ENCODE data around the gene SYK. TPM values are rescaled to one million over a fixed set of nuclear protein-coding genes. Genes with fewer than 3 reads are reported as not detected.
"Not testable (repeated sequence)": the region's sequence is repeated elsewhere in the genome, so short reads cannot be mapped to it uniquely, and the experiment has no call there.

The SYK gene
- total and polyA plus RNA-seq, 4 donors = 2.1 to 31.5 (median 13.3) TPM

DNA sequence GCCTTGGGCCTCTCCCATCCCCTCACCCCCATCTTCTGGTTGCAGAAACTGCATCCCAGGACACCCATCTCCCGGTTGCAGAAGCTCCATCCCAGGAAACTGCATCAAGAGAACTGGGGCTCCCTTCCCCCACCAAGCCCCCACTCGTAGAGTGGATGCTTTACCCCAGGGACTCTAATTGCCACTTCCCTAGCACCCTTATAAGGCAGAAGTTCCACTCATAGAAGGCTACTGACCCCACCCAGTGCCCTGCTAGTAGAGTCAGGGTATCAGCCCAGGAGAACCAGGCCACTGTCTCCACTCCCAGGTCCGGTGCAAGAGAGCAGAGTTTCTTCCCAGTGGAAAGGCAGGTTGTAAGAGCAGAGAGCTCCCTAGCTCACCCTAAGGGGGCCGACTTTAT is 12.2 kb upstream of the SYK start:
- Histone ChIP-seq H3K27me3 (ENCODE audit: control insufficient read depth in 1 of 2, insufficient read depth in 2 of 2, low read length in 1 of 2) (no peaks in the 10 kb centered on the region), H3K27ac (ENCODE audit: low read depth in 1 of 2, low read length in 2 of 2) (no peak overlapping the region), H3K36me3 (ENCODE audit: control insufficient read depth in 1 of 2, insufficient read depth in 2 of 2, low read length in 1 of 2) (no peaks in the 10 kb centered on the region), H3K9me3 (ENCODE audit: control insufficient read depth, low read length) (peaks cover 2% of the 10 kb centered on the region), H3K4me3 (ENCODE audit: low read length in 2 of 2) (no peak overlapping the region), H3K4me1 (ENCODE audit: control insufficient read depth in 1 of 2, insufficient read depth in 2 of 2, low read length in 2 of 2) (no peaks in the 10 kb centered on the region)
- ATAC-seq (ENCODE audit: low FRiP score) = no peak
- WGBS, 2 donors = 76 to 87% methylated on average over 4 of the region's 4 CpGs
- no peak for DNase-seq
- intact Hi-C loops (cut with DNase I) = no loop called here

DNA sequence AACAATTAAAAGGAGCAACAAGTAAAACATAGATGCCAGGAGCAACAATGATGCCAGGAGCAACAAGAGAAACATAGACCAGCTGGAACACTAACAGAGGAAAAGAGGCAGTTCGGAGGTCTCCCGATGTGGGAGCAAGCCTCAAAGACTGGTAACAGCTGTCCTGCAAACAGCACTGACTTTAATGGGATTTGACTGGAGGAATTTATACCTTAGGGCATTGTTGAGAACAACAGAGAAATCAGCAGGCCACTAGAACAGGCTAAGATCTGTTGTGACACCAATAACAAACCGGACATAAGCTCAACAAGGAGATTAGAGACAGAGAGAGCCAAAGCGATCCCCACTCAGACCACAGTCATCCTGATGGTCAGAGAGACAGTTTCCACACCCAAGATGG is 11.8 kb upstream of the SYK start:
- 62 to 71% methylated on average over 4 of the region's 4 CpGs for WGBS, 2 donors
- peaks cover 2% of the 10 kb centered on the region for H3K9me3 ChIP-seq (ENCODE audit: control insufficient read depth, low read length)
- no peak overlapping the region for H3K27ac ChIP-seq (ENCODE audit: low read depth in 1 of 2, low read length in 2 of 2)
- H3K4me3 ChIP-seq (ENCODE audit: low read length in 2 of 2) = no peak overlapping the region
- intact Hi-C loops (cut with DNase I) = no loop called here
- H3K27me3 ChIP-seq (ENCODE audit: control insufficient read depth in 1 of 2, insufficient read depth in 2 of 2, low read length in 1 of 2) = no peaks in the 10 kb centered on the region
- ATAC-seq (ENCODE audit: low FRiP score) = no peak
- no peak for DNase-seq
- H3K4me1 ChIP-seq (ENCODE audit: control insufficient read depth in 1 of 2, insufficient read depth in 2 of 2, low read length in 2 of 2) = no peaks in the 10 kb centered on the region
- no peaks in the 10 kb centered on the region for H3K36me3 ChIP-seq (ENCODE audit: control insufficient read depth in 1 of 2, insufficient read depth in 2 of 2, low read length in 1 of 2)

DNA sequence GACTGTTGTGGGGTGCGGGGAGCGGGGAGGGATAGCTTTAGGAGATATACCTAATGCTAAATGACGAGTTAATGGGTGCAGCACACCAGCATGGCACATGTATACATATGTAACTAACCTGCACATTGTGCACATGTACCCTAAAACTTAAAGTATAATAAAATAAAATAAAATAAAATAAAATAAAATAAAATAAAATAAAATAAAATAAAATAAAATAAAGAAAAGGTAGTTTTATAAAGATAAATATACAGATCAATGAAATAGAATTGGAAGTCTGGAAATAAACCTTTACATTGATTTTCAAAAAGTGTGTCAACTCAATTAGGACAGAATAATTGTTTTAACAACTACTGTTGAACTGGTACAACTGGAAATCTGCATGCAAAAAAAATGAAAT is 8.6 kb upstream of the SYK start:
- intact Hi-C loops (cut with DNase I); H3K9me3 ChIP-seq (ENCODE audit: control insufficient read depth, low read length); H3K27me3 ChIP-seq (ENCODE audit: control insufficient read depth in 1 of 2, insufficient read depth in 2 of 2, low read length in 1 of 2); H3K27ac ChIP-seq (ENCODE audit: low read depth in 1 of 2, low read length in 2 of 2); H3K4me3 ChIP-seq (ENCODE audit: low read length in 2 of 2); H3K4me1 ChIP-seq (ENCODE audit: control insufficient read depth in 1 of 2, insufficient read depth in 2 of 2, low read length in 2 of 2); DNase-seq; H3K36me3 ChIP-seq (ENCODE audit: control insufficient read depth in 1 of 2, insufficient read depth in 2 of 2, low read length in 1 of 2); ATAC-seq (ENCODE audit: low FRiP score): not testable (repeated sequence)
- WGBS, 2 donors = 93% methylated on average over 2 of the region's 3 CpGs; no CpG with 5 or more reads in 1 of the 2 donors

DNA sequence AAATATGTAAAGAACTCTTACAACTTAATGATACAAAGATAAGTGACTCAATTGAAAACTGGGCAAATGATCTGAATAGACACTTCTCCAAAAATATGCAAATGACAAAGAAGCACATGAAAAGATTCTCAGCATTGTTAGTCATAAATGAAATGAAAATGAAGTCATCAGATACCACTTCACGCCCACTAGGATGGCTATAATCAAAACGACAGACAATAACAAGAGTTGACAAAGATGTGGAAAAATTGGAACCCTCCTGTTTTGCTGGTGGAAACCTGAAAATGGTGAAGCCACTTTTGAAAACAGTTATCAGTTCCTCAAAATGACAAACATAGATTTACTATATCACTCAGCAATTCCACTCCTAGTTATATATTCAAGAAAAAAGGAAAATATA is 7.9 kb upstream of the SYK start:
- no peak for DNase-seq
- Histone ChIP-seq H3K27ac (ENCODE audit: low read depth in 1 of 2, low read length in 2 of 2) (no peak overlapping the region), H3K36me3 (ENCODE audit: control insufficient read depth in 1 of 2, insufficient read depth in 2 of 2, low read length in 1 of 2) (no peaks in the 10 kb centered on the region), H3K27me3 (ENCODE audit: control insufficient read depth in 1 of 2, insufficient read depth in 2 of 2, low read length in 1 of 2) (peaks cover 0 to 2% of the 10 kb centered on the region in 2 donors), H3K4me3 (ENCODE audit: low read length in 2 of 2) (no peak overlapping the region), H3K4me1 (ENCODE audit: control insufficient read depth in 1 of 2, insufficient read depth in 2 of 2, low read length in 2 of 2) (no peaks in the 10 kb centered on the region), H3K9me3 (ENCODE audit: control insufficient read depth, low read length) (peaks cover 3% of the 10 kb centered on the region)
- intact Hi-C loops (cut with DNase I) = no loop called here
- 87 to 88% methylated on average over 2 of the region's 2 CpGs for WGBS, 2 donors
- no peak for ATAC-seq (ENCODE audit: low FRiP score)

DNA sequence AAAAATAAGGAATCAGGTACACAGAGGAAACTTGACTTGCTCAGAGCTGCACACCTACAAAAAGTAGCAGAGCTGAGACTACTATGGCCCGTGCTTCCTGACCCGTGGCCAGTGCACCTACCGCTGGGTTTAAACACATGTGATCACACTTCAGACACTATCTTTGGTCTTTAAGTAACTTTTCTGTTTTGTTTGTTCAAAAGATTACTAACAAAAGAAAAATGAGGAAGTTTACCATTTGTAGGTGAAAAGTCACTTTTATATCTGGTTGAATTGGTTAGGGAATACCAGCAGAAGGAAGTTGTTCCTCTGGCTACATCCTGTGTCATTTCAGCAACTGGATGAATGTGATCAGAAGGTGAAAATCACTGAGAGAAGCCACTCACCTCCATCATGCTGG is 6.5 kb upstream of the SYK start:
- H3K36me3 ChIP-seq (ENCODE audit: control insufficient read depth in 1 of 2, insufficient read depth in 2 of 2, low read length in 1 of 2) = no peaks in the 10 kb centered on the region
- WGBS, 2 donors = 81 to 87% methylated on average over 3 of the region's 3 CpGs
- no peak for ATAC-seq (ENCODE audit: low FRiP score)
- no peak overlapping the region for H3K27ac ChIP-seq (ENCODE audit: low read depth in 1 of 2, low read length in 2 of 2)
- no peak for DNase-seq
- H3K4me1 ChIP-seq (ENCODE audit: control insufficient read depth in 1 of 2, insufficient read depth in 2 of 2, low read length in 2 of 2) = no peaks in the 10 kb centered on the region
- H3K4me3 ChIP-seq (ENCODE audit: low read length in 2 of 2) = no peak overlapping the region
- intact Hi-C loops (cut with DNase I) = no loop called here
- peaks cover 2% of the 10 kb centered on the region for H3K9me3 ChIP-seq (ENCODE audit: control insufficient read depth, low read length)
- H3K27me3 ChIP-seq (ENCODE audit: control insufficient read depth in 1 of 2, insufficient read depth in 2 of 2, low read length in 1 of 2) = peaks cover 0 to 2% of the 10 kb centered on the region in 2 donors

DNA sequence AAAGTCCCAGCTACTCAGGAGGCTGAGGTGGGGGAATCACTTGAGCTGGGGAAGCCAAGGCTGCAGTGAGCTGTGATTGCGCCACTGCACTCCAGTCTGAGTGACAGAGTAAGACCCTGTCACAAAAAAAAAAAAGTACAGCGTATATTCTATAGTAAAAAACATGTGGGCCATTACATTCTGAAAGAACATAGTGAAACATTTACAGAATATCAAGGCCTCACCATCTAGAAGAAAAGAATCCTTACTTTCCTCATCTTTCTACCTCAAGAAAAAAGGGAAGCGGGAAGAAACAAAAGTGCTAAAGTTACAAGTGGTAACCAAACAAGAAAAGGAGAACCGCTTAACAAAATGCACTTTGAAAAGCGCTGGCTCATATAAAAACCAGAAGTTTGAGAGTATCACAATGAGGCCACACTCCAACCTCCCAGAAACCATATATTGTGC is 5.7 kb upstream of the SYK start:
- H3K36me3 ChIP-seq (ENCODE audit: control insufficient read depth in 1 of 2, insufficient read depth in 2 of 2, low read length in 1 of 2) = no peaks in the 10 kb centered on the region
- 86 to 93% methylated on average over 5 of the region's 5 CpGs for WGBS, 2 donors
- no peak for ATAC-seq (ENCODE audit: low FRiP score)
- no peak overlapping the region for H3K27ac ChIP-seq (ENCODE audit: low read depth in 1 of 2, low read length in 2 of 2)
- intact Hi-C loops (cut with DNase I) = no loop called here
- DNase-seq = no peak
- H3K4me3 ChIP-seq (ENCODE audit: low read length in 2 of 2) = no peak overlapping the region
- peaks cover 0 to 2% of the 10 kb centered on the region in 2 donors for H3K27me3 ChIP-seq (ENCODE audit: control insufficient read depth in 1 of 2, insufficient read depth in 2 of 2, low read length in 1 of 2)
- peaks cover 1% of the 10 kb centered on the region for H3K9me3 ChIP-seq (ENCODE audit: control insufficient read depth, low read length)
- no peaks in the 10 kb centered on the region for H3K4me1 ChIP-seq (ENCODE audit: control insufficient read depth in 1 of 2, insufficient read depth in 2 of 2, low read length in 2 of 2)

DNA sequence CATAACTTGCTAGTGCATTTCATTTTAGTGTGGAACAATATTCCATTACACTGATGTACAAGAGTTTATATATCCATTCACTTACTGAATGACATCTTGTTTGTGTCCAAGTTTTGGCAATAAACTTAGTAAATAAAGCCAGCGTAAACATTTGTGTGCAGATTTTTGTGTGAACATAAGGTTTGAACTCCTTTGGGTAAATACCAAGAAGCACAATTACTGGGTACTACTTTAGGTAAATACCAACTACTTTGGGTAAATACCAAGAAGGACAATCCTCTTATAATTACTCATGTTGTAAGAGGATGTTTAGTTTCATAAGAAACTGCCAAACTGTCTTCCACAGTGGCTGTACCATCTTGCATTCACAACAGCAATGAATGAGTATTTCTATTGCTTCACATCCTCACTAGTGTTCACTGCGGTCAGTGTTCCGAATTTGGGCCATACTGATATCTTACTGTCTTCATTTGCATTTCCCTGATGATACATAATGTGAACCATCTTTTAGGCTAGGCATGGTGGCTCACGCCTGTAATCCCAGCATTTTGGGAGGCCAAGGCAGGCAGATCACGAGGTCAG is 2.3 kb upstream of the SYK start:
- Histone ChIP-seq H3K27ac (ENCODE audit: low read depth in 1 of 2, low read length in 2 of 2) (no peak overlapping the region), H3K4me3 (ENCODE audit: low read length in 2 of 2) (no peak overlapping the region), H3K4me1 (ENCODE audit: control insufficient read depth in 1 of 2, insufficient read depth in 2 of 2, low read length in 2 of 2) (no peaks in the 10 kb centered on the region), H3K9me3 (ENCODE audit: control insufficient read depth, low read length) (peaks cover 1% of the 10 kb centered on the region), H3K27me3 (ENCODE audit: control insufficient read depth in 1 of 2, insufficient read depth in 2 of 2, low read length in 1 of 2) (peaks cover 0 to 2% of the 10 kb centered on the region in 2 donors), H3K36me3 (ENCODE audit: control insufficient read depth in 1 of 2, insufficient read depth in 2 of 2, low read length in 1 of 2) (no peaks in the 10 kb centered on the region)
- ATAC-seq (ENCODE audit: low FRiP score) (no peak), DNase-seq (no peak)
- WGBS, 2 donors = 78 to 91% methylated on average over 5 of the region's 5 CpGs
- intact Hi-C loops (cut with DNase I) = no loop called here

DNA sequence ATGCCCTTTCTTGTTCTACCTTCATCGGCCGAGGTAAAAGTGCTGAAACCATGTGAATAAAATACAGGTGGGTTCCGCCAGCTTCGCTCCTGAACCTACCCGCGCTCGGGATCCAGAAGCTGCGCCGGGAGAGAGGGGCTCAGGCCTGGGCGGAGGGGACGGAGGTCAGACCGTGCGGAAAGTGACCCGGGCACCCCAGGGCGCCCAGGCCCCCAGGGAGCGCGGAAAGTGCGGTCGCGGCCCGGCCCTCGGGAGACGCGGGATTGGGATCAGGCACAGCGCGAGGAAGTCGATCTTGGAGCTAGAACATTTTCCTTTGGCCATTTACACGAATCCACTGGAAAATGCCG is 329 bp downstream of the SYK start:
- Histone ChIP-seq H3K4me3 (ENCODE audit: low read length in 2 of 2) (no peak overlapping the region), H3K36me3 (ENCODE audit: control insufficient read depth in 1 of 2, insufficient read depth in 2 of 2, low read length in 1 of 2) (no peaks in the 10 kb centered on the region), H3K27me3 (ENCODE audit: control insufficient read depth in 1 of 2, insufficient read depth in 2 of 2, low read length in 1 of 2) (peaks cover 0 to 2% of the 10 kb centered on the region in 2 donors), H3K9me3 (ENCODE audit: control insufficient read depth, low read length) (peaks cover 1% of the 10 kb centered on the region), H3K27ac (ENCODE audit: low read depth in 1 of 2, low read length in 2 of 2) (no peak overlapping the region), H3K4me1 (ENCODE audit: control insufficient read depth in 1 of 2, insufficient read depth in 2 of 2, low read length in 2 of 2) (no peaks in the 10 kb centered on the region)
- no peak for DNase-seq
- intact Hi-C loops (cut with DNase I) = no loop called here
- peak; percentile 50 for ATAC-seq (ENCODE audit: low FRiP score)
- WGBS, 2 donors = 3 to 5% methylated on average over 29 of the region's 29 CpGs

DNA sequence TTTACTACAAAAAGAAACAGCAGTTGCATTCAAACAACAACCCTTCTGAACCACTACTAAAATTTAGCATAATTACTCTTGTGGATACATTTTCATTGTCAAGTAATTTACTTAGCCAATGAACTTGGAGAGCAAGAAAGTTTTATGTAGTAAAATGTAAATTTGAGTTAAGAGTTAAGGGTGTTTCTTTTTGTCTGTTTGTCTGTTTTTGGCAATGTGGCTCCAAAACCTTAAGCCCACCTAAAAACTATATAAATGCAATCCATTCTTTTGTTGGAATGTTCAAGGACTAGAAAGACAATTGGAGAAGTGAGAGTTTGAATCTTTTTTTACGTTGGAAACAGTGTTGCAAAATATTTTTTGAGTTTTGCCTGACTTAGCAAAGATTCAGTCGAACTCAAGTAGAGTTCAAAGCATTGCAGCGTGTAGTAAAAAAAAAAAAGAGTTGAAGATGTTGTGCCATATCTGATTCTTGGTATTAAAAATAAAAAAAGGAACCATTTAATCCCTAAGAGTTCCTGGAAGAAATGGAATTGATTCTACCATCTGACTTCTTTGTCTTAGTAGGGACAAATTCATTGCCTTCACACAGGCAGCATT is 867 bp downstream of the SYK start:
- H3K4me3 ChIP-seq (ENCODE audit: low read length in 2 of 2) = no peak overlapping the region
- H3K9me3 ChIP-seq (ENCODE audit: control insufficient read depth, low read length) = peaks cover 1% of the 10 kb centered on the region
- no peaks in the 10 kb centered on the region for H3K4me1 ChIP-seq (ENCODE audit: control insufficient read depth in 1 of 2, insufficient read depth in 2 of 2, low read length in 2 of 2)
- WGBS, 2 donors = 75 to 83% methylated on average over 3 of the region's 3 CpGs
- ATAC-seq (ENCODE audit: low FRiP score) (no peak), DNase-seq (no peak)
- H3K27ac ChIP-seq (ENCODE audit: low read depth in 1 of 2, low read length in 2 of 2) = no peak overlapping the region
- intact Hi-C loops (cut with DNase I) = no loop called here
- peaks cover 0 to 2% of the 10 kb centered on the region in 2 donors for H3K27me3 ChIP-seq (ENCODE audit: control insufficient read depth in 1 of 2, insufficient read depth in 2 of 2, low read length in 1 of 2)
- H3K36me3 ChIP-seq (ENCODE audit: control insufficient read depth in 1 of 2, insufficient read depth in 2 of 2, low read length in 1 of 2) = no peaks in the 10 kb centered on the region
